ENCODE results near the gene C6orf58.
A peak's percentile ranks its signal among the peaks of the same experiment; 100 is the strongest.

The C6orf58 gene

GRCh38 chr6:127576874-127577273 is at the start of gene C6orf58:
TSS of gene C6orf58 (plus strand) at chr6:127577174. CDS start at chr6:127577186, 12 bp downstream.
- DNase-seq = no peak

- no peak for DNase-seq
These were observed 44.0 kb upstream of the C6orf58 start for GRCh38 chr6:127533011-127533410.

GRCh38 chr6:127533736-127534135 is 43.2 kb upstream of the C6orf58 start:
- DNase-seq = no peak

- DNase-seq = no peak
These were observed 38.2 kb upstream of the C6orf58 start for GRCh38 chr6:127538750-127539264.

GRCh38 chr6:127539272-127539671 is 37.7 kb upstream of the C6orf58 start:
- DNase-seq = peak; percentile 56

- DNase-seq = peak; percentile 13
These were observed 29.8 kb upstream of the C6orf58 start for GRCh38 chr6:127547215-127547614.

- peak; percentile 19 for DNase-seq
These were observed 28.9 kb upstream of the C6orf58 start for GRCh38 chr6:127547904-127548649.

GRCh38 chr6:127550403-127550802 is 26.6 kb upstream of the C6orf58 start:
- no peak for DNase-seq

- DNase-seq = peak; percentile 36
These were observed 22.5 kb upstream of the C6orf58 start for GRCh38 chr6:127554435-127555006.

GRCh38 chr6:127561660-127562059 is 15.3 kb upstream of the C6orf58 start:
- DNase-seq = no peak

- DNase-seq = no peak
These were observed 12.2 kb upstream of the C6orf58 start for GRCh38 chr6:127564761-127565160.

GRCh38 chr6:127566119-127566518 is 10.9 kb upstream of the C6orf58 start:
- no peak for DNase-seq

- no peak for DNase-seq
These were observed 10.3 kb upstream of the C6orf58 start for GRCh38 chr6:127566651-127567050.

- DNase-seq = no peak
These were observed 9.5 kb upstream of the C6orf58 start for GRCh38 chr6:127567476-127567875.

- DNase-seq = no peak
These were observed 6.1 kb upstream of the C6orf58 start for GRCh38 chr6:127570739-127571389.

GRCh38 chr6:127578900-127579299 is 1.9 kb downstream of the C6orf58 start:
- DNase-seq = no peak

- no peak for DNase-seq
These were observed 4.6 kb downstream of the C6orf58 start for GRCh38 chr6:127581576-127581975.

GRCh38 chr6:127582777-127583462 is 5.9 kb downstream of the C6orf58 start:
- no peak for DNase-seq

- DNase-seq = no peak
These were observed 8.1 kb downstream of the C6orf58 start for GRCh38 chr6:127585123-127585522.

GRCh38 chr6:127586372-127586771 is 9.4 kb downstream of the C6orf58 start:
- no peak for DNase-seq

- no peak for DNase-seq
These were observed 10.9 kb downstream of the C6orf58 start for GRCh38 chr6:127587875-127588274.

GRCh38 chr6:127589135-127589534 is 12.2 kb downstream of the C6orf58 start:
- DNase-seq = no peak

- DNase-seq = no peak
These were observed 13.4 kb downstream of the C6orf58 start for GRCh38 chr6:127590344-127590743.

All from hematopoietic multipotent progenitor cell treated with erythropoietin and hydrocortisone succinate and interleukin-3 and kit ligand, for 6 days (in vitro differentiated cells).